Measurements from ENCODE around the gene DOK6. TPM values are rescaled to one million over a fixed set of nuclear protein-coding genes. Genes with fewer than 3 reads are reported as not detected.

DOK6 gene
- total and polyA plus RNA-seq, 2 of the 13 experiments (the other 11 are each of a cell fraction or from before 2014, with no cell fraction given), result 17.0 to 17.2 TPM

DNA sequence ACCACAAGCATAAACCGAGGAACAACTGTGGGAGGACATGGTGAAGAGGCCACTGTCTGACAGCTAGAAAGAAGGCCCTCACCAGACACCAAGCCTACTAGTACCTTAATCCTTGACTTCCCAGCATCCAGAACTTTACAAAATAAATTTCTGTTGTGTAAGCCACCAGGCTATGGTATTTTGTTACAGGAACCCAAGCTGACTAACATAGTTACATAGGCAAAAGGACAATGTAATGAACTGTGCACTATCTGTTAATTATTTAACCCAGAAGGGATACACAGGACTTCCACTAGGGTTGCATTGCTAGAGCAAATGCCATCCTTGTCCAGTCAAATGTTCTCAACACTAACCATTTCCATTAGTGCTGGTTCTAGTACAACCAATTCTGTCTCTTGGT is 47.7 kb upstream of the DOK6 start (continued):
- TF ChIP-seq, protein P1, sequence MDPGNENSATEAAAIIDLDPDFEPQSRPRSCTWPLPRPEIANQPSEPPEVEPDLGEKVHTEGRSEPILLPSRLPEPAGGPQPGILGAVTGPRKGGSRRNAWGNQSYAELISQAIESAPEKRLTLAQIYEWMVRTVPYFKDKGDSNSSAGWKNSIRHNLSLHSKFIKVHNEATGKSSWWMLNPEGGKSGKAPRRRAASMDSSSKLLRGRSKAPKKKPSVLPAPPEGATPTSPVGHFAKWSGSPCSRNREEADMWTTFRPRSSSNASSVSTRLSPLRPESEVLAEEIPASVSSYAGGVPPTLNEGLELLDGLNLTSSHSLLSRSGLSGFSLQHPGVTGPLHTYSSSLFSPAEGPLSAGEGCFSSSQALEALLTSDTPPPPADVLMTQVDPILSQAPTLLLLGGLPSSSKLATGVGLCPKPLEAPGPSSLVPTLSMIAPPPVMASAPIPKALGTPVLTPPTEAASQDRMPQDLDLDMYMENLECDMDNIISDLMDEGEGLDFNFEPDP (CRISPR knock-in tag; conservative IDR thresholded peaks at IDR 0.05), result no peak
- TF ChIP-seq, protein P2, sequence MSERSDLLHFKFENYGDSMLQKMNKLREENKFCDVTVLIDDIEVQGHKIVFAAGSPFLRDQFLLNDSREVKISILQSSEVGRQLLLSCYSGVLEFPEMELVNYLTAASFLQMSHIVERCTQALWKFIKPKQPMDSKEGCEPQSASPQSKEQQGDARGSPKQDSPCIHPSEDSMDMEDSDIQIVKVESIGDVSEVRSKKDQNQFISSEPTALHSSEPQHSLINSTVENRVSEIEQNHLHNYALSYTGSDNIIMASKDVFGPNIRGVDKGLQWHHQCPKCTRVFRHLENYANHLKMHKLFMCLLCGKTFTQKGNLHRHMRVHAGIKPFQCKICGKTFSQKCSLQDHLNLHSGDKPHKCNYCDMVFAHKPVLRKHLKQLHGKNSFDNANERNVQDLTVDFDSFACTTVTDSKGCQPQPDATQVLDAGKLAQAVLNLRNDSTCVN (CRISPR knock-in tag; IDR thresholded peaks at IDR 0.05; ENCODE audit: borderline replicate concordance), result no peak
- TF ChIP-seq ZSCAN22 (CRISPR knock-in tag; IDR thresholded peaks at IDR 0.05) (no peak), ZNF33B (CRISPR knock-in tag; IDR thresholded peaks at IDR 0.05) (no peak), GABPB1 (CRISPR knock-in tag; IDR thresholded peaks at IDR 0.05) (no peak), NFIC (IDR thresholded peaks at IDR 0.05; ENCODE audit: low read length) (no peak; the same call in 1 of the 2 replicates), ZNF17 (CRISPR knock-in tag; IDR thresholded peaks at IDR 0.05) (no peak), ZIK1 (CRISPR knock-in tag; IDR thresholded peaks at IDR 0.05; ENCODE audit: borderline replicate concordance, low read depth) (no peak), HOXA7 (CRISPR knock-in tag; IDR thresholded peaks at IDR 0.05) (no peak), ZNF232 (CRISPR knock-in tag; IDR thresholded peaks at IDR 0.05; ENCODE audit: borderline replicate concordance) (no peak), ELF1 (CRISPR knock-in tag; IDR thresholded peaks at IDR 0.05) (no peak; the same call in 1 of the 2 replicates), HMG20A (CRISPR knock-in tag; IDR thresholded peaks at IDR 0.05; ENCODE audit: borderline replicate concordance) (peak; percentile 54; the same call in 1 of the 2 replicates), GTF2F1 (IDR thresholded peaks at IDR 0.05; ENCODE audit: low read length) (no peak), ZNF292 (CRISPR knock-in tag; IDR thresholded peaks at IDR 0.05; ENCODE audit: borderline replicate concordance, low read depth) (no peak), LCORL (IDR thresholded peaks at IDR 0.05) (peak; percentile 63; the same call in 1 of the 2 replicates), LCORL (CRISPR knock-in tag; IDR thresholded peaks at IDR 0.05) (no peak), ZFP82 (CRISPR knock-in tag; IDR thresholded peaks at IDR 0.05; ENCODE audit: borderline replicate concordance) (no peak), PPARG (CRISPR knock-in tag; conservative IDR thresholded peaks at IDR 0.05) (peak; percentile 70; the same call in 1 of the 2 replicates), RFX5 (IDR thresholded peaks at IDR 0.05; ENCODE audit: low read depth, low read length) (no peak), ZNF670 (CRISPR knock-in tag; IDR thresholded peaks at IDR 0.05; ENCODE audit: borderline replicate concordance) (no peak), REL (CRISPR knock-in tag; conservative IDR thresholded peaks at IDR 0.05) (no peak), ZNF567 (CRISPR knock-in tag; IDR thresholded peaks at IDR 0.05; ENCODE audit: borderline replicate concordance) (no peak), MED1 (CRISPR knock-in tag; IDR thresholded peaks at IDR 0.05) (peak; percentile 71), MAFK (conservative IDR thresholded peaks at IDR 0.05 in 1 of 2, IDR thresholded peaks at IDR 0.05 in 1 of 2; ENCODE audit: low read length in 2 of 2) (no peak), CREB1 (IDR thresholded peaks at IDR 0.05) (no peak), CREB1 (CRISPR knock-in tag; IDR thresholded peaks at IDR 0.05) (peak; percentile 47; the same call in 1 of the 2 replicates)
- TF ChIP-seq, protein P3, sequence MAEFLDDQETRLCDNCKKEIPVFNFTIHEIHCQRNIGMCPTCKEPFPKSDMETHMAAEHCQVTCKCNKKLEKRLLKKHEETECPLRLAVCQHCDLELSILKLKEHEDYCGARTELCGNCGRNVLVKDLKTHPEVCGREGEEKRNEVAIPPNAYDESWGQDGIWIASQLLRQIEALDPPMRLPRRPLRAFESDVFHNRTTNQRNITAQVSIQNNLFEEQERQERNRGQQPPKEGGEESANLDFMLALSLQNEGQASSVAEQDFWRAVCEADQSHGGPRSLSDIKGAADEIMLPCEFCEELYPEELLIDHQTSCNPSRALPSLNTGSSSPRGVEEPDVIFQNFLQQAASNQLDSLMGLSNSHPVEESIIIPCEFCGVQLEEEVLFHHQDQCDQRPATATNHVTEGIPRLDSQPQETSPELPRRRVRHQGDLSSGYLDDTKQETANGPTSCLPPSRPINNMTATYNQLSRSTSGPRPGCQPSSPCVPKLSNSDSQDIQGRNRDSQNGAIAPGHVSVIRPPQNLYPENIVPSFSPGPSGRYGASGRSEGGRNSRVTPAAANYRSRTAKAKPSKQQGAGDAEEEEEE (CRISPR knock-in tag; IDR thresholded peaks at IDR 0.05; ENCODE audit: borderline replicate concordance), result no peak
- TF ChIP-seq, protein P4, sequence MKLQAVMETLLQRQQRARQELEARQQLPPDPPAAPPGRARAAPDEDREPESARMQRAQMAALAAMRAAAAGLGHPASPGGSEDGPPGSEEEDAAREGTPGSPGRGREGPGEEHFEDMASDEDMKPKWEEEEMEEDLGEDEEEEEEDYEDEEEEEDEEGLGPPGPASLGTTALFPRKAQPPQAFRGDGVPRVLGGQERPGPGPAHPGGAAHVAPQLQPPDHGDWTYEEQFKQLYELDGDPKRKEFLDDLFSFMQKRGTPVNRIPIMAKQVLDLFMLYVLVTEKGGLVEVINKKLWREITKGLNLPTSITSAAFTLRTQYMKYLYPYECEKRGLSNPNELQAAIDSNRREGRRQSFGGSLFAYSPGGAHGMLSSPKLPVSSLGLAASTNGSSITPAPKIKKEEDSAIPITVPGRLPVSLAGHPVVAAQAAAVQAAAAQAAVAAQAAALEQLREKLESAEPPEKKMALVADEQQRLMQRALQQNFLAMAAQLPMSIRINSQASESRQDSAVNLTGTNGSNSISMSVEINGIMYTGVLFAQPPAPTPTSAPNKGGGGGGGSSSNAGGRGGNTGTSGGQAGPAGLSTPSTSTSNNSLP (IDR thresholded peaks at IDR 0.05; ENCODE audit: low read depth, low read length), result peak; percentile 64; the same call in 1 of the 2 replicates
